Activated CD4-positive, alpha-beta T cell treated with anti-CD3 and anti-CD28 coated beads for 36 hours (primary cell): ENCODE measurements around the gene EVA1C. TPM values are rescaled to one million over a fixed set of nuclear protein-coding genes. Genes with fewer than 3 reads are reported as not detected.
"Not testable (repeated sequence)": the region's sequence is repeated elsewhere in the genome, so short reads cannot be mapped to it uniquely, and the experiment has no call there.

Experiments
- ATAC-seq: fragments of 200-7000 bp; cut with Tn5 transposase; one replicate; pipeline ENCODE4 v1.10.0; 2021; ENCODE audit warnings: mild to moderate bottlenecking, moderate library complexity
- CTCF ChIA-PET: fragments of 350-600 bp; sonication (Branson Sonifier 250); formaldehyde crosslinking; loops from one replicate; lab custom pipeline; 2021; ENCODE audit warnings: antibody characterized with exemption; lab: Charles Lee
- POLR2A ChIA-PET: fragments of 350-600 bp; sonication (Branson Sonifier 250); formaldehyde crosslinking; loops from one replicate; lab custom pipeline; 2021; ENCODE audit warnings: antibody characterized with exemption, inconsistent platforms; lab: Charles Lee
- DNase-seq: peaks from one replicate; pipeline ENCODE4 v3.0.0-alpha.2; 2020
- H3K27ac Mint-ChIP-seq: one replicate; pipeline ENCODE4 v1.8.0; 2021; ENCODE audit warnings: mixed read lengths
- H3K27me3 Mint-ChIP-seq: one replicate; pipeline ENCODE4 v1.8.0; 2021; ENCODE audit warnings: mixed read lengths
- H3K36me3 Mint-ChIP-seq: one replicate; pipeline ENCODE4 v1.8.0; 2021; ENCODE audit warnings: low read depth, mixed read lengths
- H3K4me1 Mint-ChIP-seq: one replicate; pipeline ENCODE4 v1.8.0; 2021; ENCODE audit warnings: mixed read lengths
- H3K4me3 Mint-ChIP-seq: one replicate; pipeline ENCODE4 v1.8.0; 2021; ENCODE audit warnings: mild to moderate bottlenecking, moderate library complexity, mixed read lengths
- H3K9me3 Mint-ChIP-seq: one replicate; pipeline ENCODE4 v1.8.0; 2021; ENCODE audit warnings: low read depth, mixed read lengths
- intact Hi-C, 2 experiments: fragments of 100-400 bp; cut with DNase I in 1 of 2; cut with micrococcal nuclease in 1 of 2; formaldehyde crosslinking; loops; one replicate each; pipeline versions ENCODE4 v1.14.2 to v1.15.1; 2022 to 2024; cut with DNase I, micrococcal nuclease
- total RNA-seq, 2 experiments: library from RNA; stranded (reverse); gene quantifications; one replicate each; pipeline ENCODE4 v1.2.3, GENCODE V29; 2021

Gene EVA1C, protein sequence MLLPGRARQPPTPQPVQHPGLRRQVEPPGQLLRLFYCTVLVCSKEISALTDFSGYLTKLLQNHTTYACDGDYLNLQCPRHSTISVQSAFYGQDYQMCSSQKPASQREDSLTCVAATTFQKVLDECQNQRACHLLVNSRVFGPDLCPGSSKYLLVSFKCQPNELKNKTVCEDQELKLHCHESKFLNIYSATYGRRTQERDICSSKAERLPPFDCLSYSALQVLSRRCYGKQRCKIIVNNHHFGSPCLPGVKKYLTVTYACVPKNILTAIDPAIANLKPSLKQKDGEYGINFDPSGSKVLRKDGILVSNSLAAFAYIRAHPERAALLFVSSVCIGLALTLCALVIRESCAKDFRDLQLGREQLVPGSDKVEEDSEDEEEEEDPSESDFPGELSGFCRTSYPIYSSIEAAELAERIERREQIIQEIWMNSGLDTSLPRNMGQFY
- 10 to 100 TPM in 1 of 2 experiments, 1 to 10 TPM in 1; 9.3 to 10.4 TPM for total RNA-seq

DNA sequence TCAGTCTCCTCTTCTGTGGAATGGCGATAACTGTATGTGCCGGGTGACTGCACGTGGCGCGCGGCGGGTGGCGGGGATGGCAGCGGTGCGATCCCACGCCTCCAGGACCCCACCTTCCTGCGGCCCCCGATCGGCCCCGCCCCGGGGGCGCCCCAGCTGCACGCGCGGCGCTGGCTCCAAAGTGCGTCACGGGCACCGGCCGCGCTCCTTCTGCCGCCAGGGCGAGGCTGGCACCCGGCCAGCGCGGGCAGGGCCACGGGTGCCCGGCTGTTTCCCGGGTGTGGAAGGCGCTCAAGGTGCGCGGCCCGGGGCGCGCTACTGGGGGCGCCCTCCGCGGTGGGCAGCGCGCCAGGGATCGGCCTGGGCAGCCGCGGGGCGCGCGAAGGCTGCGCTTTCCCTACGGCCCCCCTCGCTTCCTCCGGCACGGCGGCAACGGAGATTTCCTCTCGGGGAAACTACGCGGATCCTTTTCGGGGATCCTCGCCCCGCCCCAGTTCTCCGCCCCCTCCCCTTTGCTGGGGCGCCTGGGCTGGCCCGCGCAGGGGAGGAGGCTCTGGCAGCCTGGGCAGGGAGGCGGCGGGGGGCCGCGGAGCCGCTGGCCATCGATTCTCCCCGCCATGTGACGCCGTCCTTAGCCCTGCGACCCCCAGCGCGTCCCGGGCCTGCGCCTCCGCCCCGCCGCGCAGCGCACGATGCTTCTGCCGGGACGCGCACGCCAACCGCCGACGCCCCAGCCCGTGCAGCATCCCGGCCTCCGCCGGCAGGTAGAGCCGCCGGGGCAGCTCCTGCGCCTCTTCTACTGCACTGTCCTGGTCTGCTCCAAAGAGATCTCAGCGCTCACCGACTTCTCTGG is at the start of gene EVA1C:
Gene EVA1C, plus strand, starts transcription at position 545 of the 853 bp plus-strand sequence. Its CDS starts 148 bp downstream, at position 693.
- H3K27me3 Mint-ChIP-seq, result no peaks in the 10 kb centered on the region
- ChIA-PET POLR2A (interaction anchor here (0.8 to 1.3 kb wide), 2 partner anchors 9 to 20 kb away, joined by 3 to 11 read pairs; no protein-coding TSS in a partner anchor), CTCF (interaction anchor here (1.4 to 3.0 kb wide), 3 partner anchors 10 to 189 kb away, joined by 7 to 20 read pairs (median 14); no protein-coding TSS in a partner anchor)
- intact Hi-C loops, result loop anchor here (1.0 to 5.0 kb wide), 8 partner anchors 19 to 680 kb away; partner anchors contain the start of genes URB1 (in 2 of the 2), CFAP298 (in 1 of the 2), SCAF4 (in 1 of the 2) and SYNJ1 (in 1 of the 2)
- H3K27ac Mint-ChIP-seq, result peak within 1 kb of the TSS; percentile 97
- ATAC-seq (peak; percentile 68), DNase-seq (peak; percentile 80)
- H3K36me3 Mint-ChIP-seq, result peaks cover 24% of the 10 kb centered on the region
- peaks cover 28% of the 10 kb centered on the region for H3K4me1 Mint-ChIP-seq
- no peaks in the 10 kb centered on the region for H3K9me3 Mint-ChIP-seq
- peak within 1 kb of the TSS; percentile 94 for H3K4me3 Mint-ChIP-seq

- no peaks in the 10 kb centered on the region for H3K9me3 Mint-ChIP-seq
- ChIA-PET CTCF (interaction anchor here (0.6 kb wide), 1 partner anchor 79 kb away, joined by 3 read pairs; no protein-coding TSS in a partner anchor), POLR2A (no interaction called here)
- no peak for ATAC-seq
- H3K27ac Mint-ChIP-seq, result no peak overlapping the region
- H3K36me3 Mint-ChIP-seq, result peaks cover 74% of the 10 kb centered on the region
- H3K4me1 Mint-ChIP-seq, result peaks cover 2% of the 10 kb centered on the region
- H3K27me3 Mint-ChIP-seq, result no peaks in the 10 kb centered on the region
- intact Hi-C loops, result no loop called here
- no peak overlapping the region for H3K4me3 Mint-ChIP-seq
- DNase-seq, result no peak
These were observed 48.1 kb upstream of the EVA1C start for GRCh38 chr21:32364387-32364786.

GRCh38 chr21:32364796-32365195 is 47.7 kb upstream of the EVA1C start:
- Mint-ChIP-seq H3K4me3 (no peak overlapping the region), H3K36me3 (peaks cover 74% of the 10 kb centered on the region), H3K27ac (no peak overlapping the region), H3K9me3 (no peaks in the 10 kb centered on the region), H3K4me1 (peaks cover 2% of the 10 kb centered on the region), H3K27me3 (no peaks in the 10 kb centered on the region)
- DNase-seq (no peak), ATAC-seq (no peak)
- intact Hi-C loops, result no loop called here
- ChIA-PET POLR2A (no interaction called here), CTCF (interaction anchor here (0.6 to 0.7 kb wide), 2 partner anchors 27 to 79 kb away, joined by 3 read pairs; no protein-coding TSS in a partner anchor)

- Mint-ChIP-seq H3K4me1 (peaks cover 5% of the 10 kb centered on the region), H3K27me3 (no peaks in the 10 kb centered on the region), H3K27ac (no peak overlapping the region), H3K36me3 (peaks cover 68% of the 10 kb centered on the region), H3K4me3 (no peak overlapping the region), H3K9me3 (no peaks in the 10 kb centered on the region)
- ChIA-PET POLR2A (no interaction called here), CTCF (no interaction called here)
- ATAC-seq, result no peak
- intact Hi-C loops, result no loop called here
- no peak for DNase-seq
These were observed 46.3 kb upstream of the EVA1C start for GRCh38 chr21:32366191-32366590.

DNA sequence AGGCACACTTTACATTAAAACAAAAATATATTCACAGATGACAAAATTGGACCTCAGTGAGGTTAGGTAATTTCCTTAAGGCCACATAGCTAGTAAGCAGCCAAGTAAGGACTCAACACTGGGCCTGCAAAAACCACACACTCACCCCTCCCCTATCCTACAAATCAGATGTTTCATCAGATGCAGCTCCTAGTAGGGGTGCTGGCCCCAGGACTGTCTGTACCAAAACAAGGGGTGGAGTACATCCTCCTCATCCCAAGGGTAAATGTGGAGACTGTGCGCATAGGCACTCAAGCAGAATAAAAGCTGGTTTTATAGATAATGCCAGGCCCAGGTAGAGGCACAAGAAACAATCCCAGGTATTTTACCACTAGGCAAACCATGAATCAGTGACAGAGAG is 45.3 kb upstream of the EVA1C start:
- no peak for DNase-seq
- POLR2A ChIA-PET, result no interaction called here
- peaks cover 71% of the 10 kb centered on the region for H3K36me3 Mint-ChIP-seq
- no peak for ATAC-seq
- H3K4me3 Mint-ChIP-seq, result no peak overlapping the region
- CTCF ChIA-PET, result interaction anchor here (1.0 to 1.3 kb wide), 2 partner anchors 10 to 234 kb away, joined by 3 read pairs; no protein-coding TSS in a partner anchor
- no peaks in the 10 kb centered on the region for H3K9me3 Mint-ChIP-seq
- no peaks in the 10 kb centered on the region for H3K27me3 Mint-ChIP-seq
- intact Hi-C loops, result no loop called here
- no peak overlapping the region for H3K27ac Mint-ChIP-seq
- H3K4me1 Mint-ChIP-seq, result peaks cover 14% of the 10 kb centered on the region

DNA sequence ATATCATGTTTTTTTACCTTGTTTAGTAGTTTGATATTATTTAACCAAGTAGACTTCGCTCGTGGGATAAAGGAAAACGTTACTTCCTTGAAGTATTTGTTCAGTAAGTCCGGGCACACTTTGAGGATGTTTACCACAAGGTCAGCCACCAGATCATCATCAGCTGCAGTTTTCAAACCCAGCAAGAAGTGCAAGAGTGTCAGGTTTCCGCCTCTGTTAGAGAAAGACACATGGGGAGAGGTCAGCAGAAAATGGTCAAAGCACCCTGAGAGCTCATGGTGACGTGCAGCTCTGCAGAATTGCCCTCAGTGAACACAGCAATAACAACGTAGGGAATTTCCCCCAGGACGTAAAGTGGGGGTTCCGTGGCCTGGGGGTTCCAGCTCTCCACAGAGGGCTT is 44.1 kb upstream of the EVA1C start:
- Mint-ChIP-seq H3K4me3 (no peak overlapping the region), H3K27me3 (no peaks in the 10 kb centered on the region), H3K27ac (no peak overlapping the region), H3K36me3 (peaks cover 73% of the 10 kb centered on the region), H3K4me1 (peaks cover 16% of the 10 kb centered on the region), H3K9me3 (no peaks in the 10 kb centered on the region)
- ChIA-PET CTCF (interaction anchor here (1.0 kb wide), 1 partner anchor 10 kb away, joined by 6 read pairs; no protein-coding TSS in a partner anchor), POLR2A (no interaction called here)
- DNase-seq, result no peak
- intact Hi-C loops, result no loop called here
- no peak for ATAC-seq

- H3K4me3 Mint-ChIP-seq, intact Hi-C loops, POLR2A ChIA-PET, ATAC-seq, H3K27ac Mint-ChIP-seq, H3K27me3 Mint-ChIP-seq, H3K9me3 Mint-ChIP-seq, DNase-seq: not testable (repeated sequence)
- Mint-ChIP-seq H3K36me3 (peaks cover 71% of the 10 kb centered on the region), H3K4me1 (peaks cover 16% of the 10 kb centered on the region)
- CTCF ChIA-PET, result interaction anchor here (1.1 kb wide), 1 partner anchor 232 kb away, joined by 3 read pairs; no protein-coding TSS in a partner anchor
These were observed 43.5 kb upstream of the EVA1C start for GRCh38 chr21:32368961-32369360.

GRCh38 chr21:32370998-32371766 is 41.3 kb upstream of the EVA1C start:
- H3K4me1 Mint-ChIP-seq, result peaks cover 14% of the 10 kb centered on the region
- no peak overlapping the region for H3K4me3 Mint-ChIP-seq
- CTCF ChIA-PET, result no interaction called here
- H3K9me3 Mint-ChIP-seq, result no peaks in the 10 kb centered on the region
- no peaks in the 10 kb centered on the region for H3K27me3 Mint-ChIP-seq
- ATAC-seq (no peak), DNase-seq (no peak)
- peak overlapping the region; percentile 78 for H3K27ac Mint-ChIP-seq
- POLR2A ChIA-PET, result interaction anchor here (0.6 kb wide), 2 partner anchors 92 to 574 kb away, joined by 3 to 4 read pairs; partner anchors contain the start of gene MIS18A
- peaks cover 58% of the 10 kb centered on the region for H3K36me3 Mint-ChIP-seq
- intact Hi-C loops, result no loop called here

DNA sequence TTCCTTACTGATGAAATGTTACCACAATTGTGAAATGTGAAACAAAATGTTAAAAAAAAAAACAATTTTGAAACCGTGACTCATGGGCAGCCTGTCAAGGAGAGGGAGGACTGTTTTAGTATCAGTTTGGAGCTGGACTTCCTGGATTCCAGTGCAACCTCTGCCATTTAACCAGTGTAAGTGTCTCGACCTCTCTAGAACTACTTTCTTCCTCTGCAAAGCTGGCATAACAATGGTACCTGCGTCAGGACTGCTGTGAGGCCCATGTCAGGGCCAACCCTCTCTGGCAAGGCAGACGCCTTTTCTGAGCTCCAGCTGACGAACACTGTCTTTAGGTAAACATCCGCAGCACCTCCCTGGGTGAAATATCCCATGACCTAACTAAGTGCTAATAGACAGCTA is 40.6 kb upstream of the EVA1C start:
- ChIA-PET CTCF (no interaction called here), POLR2A (interaction anchor here (0.6 kb wide), 1 partner anchor 22 kb away, joined by 3 read pairs; no protein-coding TSS in a partner anchor)
- peak overlapping the region; percentile 78 for H3K27ac Mint-ChIP-seq
- intact Hi-C loops, result no loop called here
- H3K36me3 Mint-ChIP-seq, result peaks cover 56% of the 10 kb centered on the region
- H3K4me1 Mint-ChIP-seq, result peaks cover 14% of the 10 kb centered on the region
- no peak overlapping the region for H3K4me3 Mint-ChIP-seq
- no peaks in the 10 kb centered on the region for H3K27me3 Mint-ChIP-seq
- DNase-seq, result no peak
- H3K9me3 Mint-ChIP-seq, result no peaks in the 10 kb centered on the region
- ATAC-seq, result peak; percentile 82

DNA sequence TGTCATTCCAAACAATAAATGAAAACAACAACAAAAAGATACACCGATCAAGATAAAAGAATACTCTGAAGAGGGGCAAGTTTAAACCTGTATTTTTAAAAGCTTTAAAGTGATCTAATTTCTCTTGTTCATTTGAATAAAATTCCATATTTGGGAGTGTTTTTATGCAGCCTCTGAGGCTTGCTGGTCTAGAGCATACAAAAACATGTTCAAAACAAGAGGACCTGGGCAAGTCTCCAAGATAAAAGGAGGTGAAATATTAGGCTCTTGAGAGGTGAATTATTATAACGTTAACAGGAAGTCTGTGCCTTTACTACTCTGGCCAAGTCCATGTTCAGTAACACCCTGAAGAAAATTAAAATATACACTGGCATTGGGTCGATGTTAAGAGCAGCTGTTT is 39.8 kb upstream of the EVA1C start:
- DNase-seq, result no peak
- CTCF ChIA-PET, result interaction anchor here (1.3 kb wide), 1 partner anchor 228 kb away, joined by 6 read pairs; no protein-coding TSS in a partner anchor
- H3K27me3 Mint-ChIP-seq, result no peaks in the 10 kb centered on the region
- no peak overlapping the region for H3K4me3 Mint-ChIP-seq
- intact Hi-C loops, result no loop called here
- POLR2A ChIA-PET, result interaction anchor here (0.6 kb wide), 1 partner anchor 209 kb away, joined by 3 read pairs; no protein-coding TSS in a partner anchor
- peaks cover 55% of the 10 kb centered on the region for H3K36me3 Mint-ChIP-seq
- no peak overlapping the region for H3K27ac Mint-ChIP-seq
- H3K9me3 Mint-ChIP-seq, result no peaks in the 10 kb centered on the region
- ATAC-seq, result no peak
- H3K4me1 Mint-ChIP-seq, result peaks cover 14% of the 10 kb centered on the region
